Vagina (tissue), 2 donors: Measurements from ENCODE around the gene FLNB.

Source experiments
- CTCF ChIP-seq, 3 experiments: fragments of 450-650 bp in 2 of 3; fragments of 200-600 bp in 1 of 3; sonication (generic) in 1 of 3; IDR thresholded peaks; one replicate each; pipeline ENCODE4 v1.5.1; 2017 to 2019; ENCODE audit warnings: antibody characterized with exemption in 3 of 3, mild to moderate bottlenecking in 2 of 3, moderate library complexity in 2 of 3
- POLR2AphosphoS5 ChIP-seq, 2 donors: sonication (generic); formaldehyde crosslinking; IDR thresholded peaks; one replicate each; pipeline ENCODE4 v1.9.0; 2017; ENCODE audit warnings: antibody characterized with exemption in 2 of 2, mild to moderate bottlenecking in 2 of 2, low read depth in 1 of 2; ENCODE audit not compliant: insufficient read depth in 1 of 2

GRCh38 chr3:58001086-58001467 is 7.1 kb upstream of the FLNB start:
- TF ChIP-seq CTCF (IDR thresholded peaks at IDR 0.05) (no peak), POLR2AphosphoS5 (IDR thresholded peaks at IDR 0.05; ENCODE audit: insufficient read depth in 1 of 2, low read depth in 1 of 2) (no peak)
